HG02571 (cell line): ENCODE results near the gene DSCAML1.

Source experiments
- ATAC-seq: cut with Tn5 transposase; IDR thresholded peaks from one replicate; pipeline ENCODE4 v1.9.1; 2021; ENCODE audit warnings: mild to moderate bottlenecking, moderate library complexity; ENCODE audit not compliant: unreplicated experiment

DSCAML1 gene

GRCh38 chr11:117795638-117796455, 1.2 kb downstream of the DSCAML1 start:
- no peak for ATAC-seq

GRCh38 chr11:117794772-117795629, 2.0 kb downstream of the DSCAML1 start:
- no peak for ATAC-seq

DNA sequence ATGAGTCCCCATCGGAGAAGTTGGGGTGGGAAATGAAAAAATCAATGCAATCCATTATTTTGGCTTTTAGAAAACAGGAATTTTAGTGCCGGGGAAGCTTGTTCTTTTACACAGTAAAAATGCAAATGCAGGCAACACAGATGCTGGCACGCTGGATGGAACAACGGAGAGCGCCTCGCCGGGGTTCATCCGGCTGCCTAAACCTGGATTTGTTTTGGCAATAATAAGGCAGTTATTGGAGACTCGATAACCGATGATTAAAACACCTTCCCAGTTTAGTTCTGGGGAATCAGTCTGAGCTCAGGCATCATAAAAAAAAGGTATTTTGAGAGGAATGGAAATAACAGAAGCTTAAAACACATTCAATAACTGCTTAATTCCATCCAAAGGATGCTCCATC, 2.9 kb downstream of the DSCAML1 start:
- no peak for ATAC-seq

DNA sequence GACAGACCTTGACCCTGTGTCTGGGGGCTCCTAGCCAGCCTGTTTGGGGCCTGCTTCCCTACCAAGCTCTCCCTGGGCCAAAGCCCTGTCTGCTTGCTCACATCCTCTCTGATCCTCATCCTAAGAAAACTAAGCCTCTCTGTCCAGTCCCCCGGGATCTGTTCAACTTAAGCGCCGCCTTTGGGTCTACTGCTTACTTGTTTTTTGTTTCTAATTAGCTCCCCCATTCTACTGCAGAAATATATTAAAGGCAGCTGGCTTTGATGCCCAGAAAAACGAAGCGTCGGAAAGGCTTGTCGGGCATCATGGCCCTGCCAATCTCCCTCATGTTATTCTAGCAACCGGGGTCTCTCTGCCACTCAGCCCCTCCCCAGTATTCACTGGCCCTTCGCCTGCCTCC, 3.4 kb downstream of the DSCAML1 start:
- ATAC-seq = no peak

GRCh38 chr11:117792992-117793391, 4.0 kb downstream of the DSCAML1 start:
- ATAC-seq = no peak

GRCh38 chr11:117792241-117792640, 4.8 kb downstream of the DSCAML1 start:
- no peak for ATAC-seq

GRCh38 chr11:117790279-117790678, 6.7 kb downstream of the DSCAML1 start:
- ATAC-seq = no peak

DNA sequence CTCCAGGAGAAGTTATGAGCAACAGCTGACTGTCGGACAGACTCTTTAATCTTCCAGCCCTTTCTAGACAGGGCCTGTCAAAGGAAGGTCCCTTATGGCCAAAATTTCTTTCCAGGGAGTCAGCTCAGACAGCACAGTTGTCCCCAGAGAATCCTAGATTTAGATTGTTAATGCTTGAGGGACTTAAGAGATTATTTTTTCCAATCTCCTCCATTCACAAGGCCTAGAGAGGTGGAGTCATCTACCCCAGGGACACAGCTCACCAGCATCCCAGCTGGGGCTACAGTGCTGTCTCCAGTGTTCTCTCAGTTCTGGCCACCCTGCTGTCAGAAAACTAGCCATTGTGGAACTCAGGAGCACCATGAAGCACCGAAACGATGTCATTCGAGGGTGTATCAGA, 7.8 kb downstream of the DSCAML1 start:
- no peak for ATAC-seq

DNA sequence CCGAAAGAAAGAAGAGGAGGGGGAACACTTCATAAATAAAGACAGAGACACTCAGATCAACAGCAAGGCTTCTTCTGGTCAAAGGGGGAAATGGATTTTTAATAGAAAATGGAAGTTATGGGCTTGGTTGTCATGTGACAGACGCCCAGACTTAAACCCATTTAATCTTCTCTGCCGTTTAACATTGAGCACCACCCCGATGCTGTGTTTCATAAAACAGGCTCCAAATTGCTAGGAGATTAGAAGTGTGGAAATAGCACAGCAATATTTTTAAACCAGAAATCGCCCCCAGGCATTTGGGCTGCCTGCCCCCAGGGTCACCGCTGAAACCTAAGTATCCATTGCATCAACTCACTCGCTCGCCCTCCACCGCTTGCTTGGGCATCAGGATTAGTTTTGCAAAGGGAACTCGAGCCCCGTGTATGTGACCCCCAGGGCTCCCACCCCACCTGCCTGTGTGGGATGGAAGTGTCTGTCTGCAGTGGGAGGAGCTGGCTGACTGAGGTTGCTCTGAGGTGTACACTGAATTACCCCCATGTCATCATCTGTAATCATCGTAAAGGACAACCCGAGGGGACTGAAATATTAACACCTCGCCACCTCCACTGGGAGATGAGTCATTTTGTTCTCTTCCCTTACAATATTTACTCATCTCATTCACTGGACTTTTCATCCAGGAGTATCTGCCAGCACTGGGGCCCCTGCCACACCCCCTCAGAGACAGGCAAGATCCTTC, 10.7 kb downstream of the DSCAML1 start:
- no peak for ATAC-seq

DNA sequence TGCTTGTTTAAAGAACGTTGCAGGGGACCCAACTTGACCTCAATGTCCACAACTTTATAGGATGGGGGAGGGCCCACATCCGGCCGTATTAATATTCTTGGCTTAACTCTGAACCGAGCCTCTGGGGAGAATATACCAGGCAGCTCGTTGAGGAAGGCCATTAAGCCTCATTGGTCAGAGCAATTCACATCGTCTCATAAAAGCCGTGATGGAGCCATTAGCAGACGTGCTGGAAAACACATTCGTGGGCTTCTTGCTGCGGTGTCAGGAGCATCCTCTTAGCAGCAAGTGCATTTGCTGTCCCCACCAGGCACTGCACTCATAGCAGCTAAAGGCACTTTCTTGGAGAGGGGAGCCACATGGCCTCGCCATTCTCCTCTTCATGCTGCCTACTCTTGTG, 14.9 kb downstream of the DSCAML1 start:
- no peak for ATAC-seq

DNA sequence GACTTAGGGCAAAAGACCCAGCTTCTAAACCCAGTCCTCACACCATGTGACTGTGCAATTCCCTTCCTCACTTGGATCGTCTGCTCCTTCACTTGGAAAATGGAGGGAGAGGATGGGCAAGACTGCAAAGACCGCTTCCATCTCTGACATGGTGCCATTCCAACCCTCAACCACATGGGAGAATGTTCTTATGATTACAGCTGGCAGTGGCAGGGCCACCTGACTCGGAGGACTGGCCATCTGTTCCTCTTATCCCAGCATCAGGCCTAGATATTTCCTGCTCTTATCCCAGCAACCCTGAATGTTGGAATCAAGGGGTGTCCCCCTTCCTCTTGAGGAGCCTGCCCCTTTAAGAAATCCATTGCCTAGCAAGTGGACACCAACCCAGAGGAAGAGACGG, 15.4 kb downstream of the DSCAML1 start:
- no peak for ATAC-seq

DNA sequence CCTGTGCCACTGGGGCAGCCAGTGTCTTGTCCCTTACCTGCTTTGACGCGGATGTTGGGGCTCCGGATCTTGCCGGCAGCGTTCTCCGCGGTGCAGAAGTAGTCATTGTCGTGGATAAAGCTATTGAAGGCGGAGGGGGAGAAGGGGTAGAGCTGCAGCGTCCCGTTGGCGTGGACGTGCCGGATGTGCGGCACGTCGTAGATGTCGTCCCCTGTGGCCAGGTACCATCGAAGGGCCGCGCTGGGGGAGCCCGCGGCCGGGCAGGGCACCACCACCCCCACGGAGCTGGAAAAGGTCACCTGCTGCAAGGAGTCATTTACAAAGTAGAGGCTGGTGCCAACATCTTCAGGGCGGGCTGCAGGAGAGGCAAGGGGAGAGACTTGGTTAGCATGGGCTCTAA, 16.6 kb downstream of the DSCAML1 start:
- ATAC-seq = no peak

GRCh38 chr11:117774553-117774952, 22.5 kb downstream of the DSCAML1 start:
- ATAC-seq = no peak

GRCh38 chr11:117772360-117772759, 24.7 kb downstream of the DSCAML1 start:
- ATAC-seq = no peak

GRCh38 chr11:117771841-117772240, 25.2 kb downstream of the DSCAML1 start:
- no peak for ATAC-seq

GRCh38 chr11:117771197-117771596, 25.8 kb downstream of the DSCAML1 start:
- ATAC-seq = no peak

- no peak for ATAC-seq
Measured at GRCh38 chr11:117770061-117770460, 27.0 kb downstream of the DSCAML1 start.

GRCh38 chr11:117769533-117769932, 27.5 kb downstream of the DSCAML1 start:
- no peak for ATAC-seq

DNA sequence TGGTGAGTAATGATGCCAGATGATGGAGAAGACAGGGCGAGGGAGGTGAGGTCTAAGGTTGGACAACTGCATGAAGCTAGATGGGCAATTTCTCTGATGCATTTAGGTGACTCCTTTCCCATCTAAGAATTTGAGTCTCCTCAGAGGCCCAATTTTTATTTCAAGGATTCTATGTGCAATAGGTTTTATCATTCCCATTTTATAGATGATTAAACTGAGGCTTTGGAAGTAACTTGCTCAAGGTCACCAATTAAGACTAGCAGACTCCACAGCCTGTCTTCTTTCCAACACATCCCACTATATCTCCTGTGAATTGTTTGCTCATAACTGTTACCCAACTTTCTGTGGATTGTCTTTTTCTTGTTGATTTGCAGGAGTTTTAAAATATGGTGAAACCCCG, 28.5 kb downstream of the DSCAML1 start:
- ATAC-seq = no peak

DNA sequence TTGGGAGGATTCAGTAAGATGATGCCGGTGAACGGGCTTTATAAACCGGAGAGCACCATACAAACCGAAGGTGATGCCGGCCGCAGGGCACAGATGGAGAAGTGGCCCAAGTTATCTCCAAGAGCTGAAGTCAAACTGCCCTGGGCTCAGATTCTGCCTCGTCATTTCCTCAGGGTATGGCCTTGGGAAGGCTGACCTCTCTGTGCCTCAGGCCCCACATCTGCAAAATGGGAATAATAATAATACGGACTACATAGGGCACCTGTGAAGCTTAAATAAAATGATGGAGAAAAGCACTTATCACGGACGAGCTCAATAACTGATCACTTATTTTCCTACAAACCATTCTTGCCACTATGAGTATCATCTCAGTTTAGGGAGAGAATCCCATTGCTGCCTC, 29.9 kb downstream of the DSCAML1 start:
- no peak for ATAC-seq

DNA sequence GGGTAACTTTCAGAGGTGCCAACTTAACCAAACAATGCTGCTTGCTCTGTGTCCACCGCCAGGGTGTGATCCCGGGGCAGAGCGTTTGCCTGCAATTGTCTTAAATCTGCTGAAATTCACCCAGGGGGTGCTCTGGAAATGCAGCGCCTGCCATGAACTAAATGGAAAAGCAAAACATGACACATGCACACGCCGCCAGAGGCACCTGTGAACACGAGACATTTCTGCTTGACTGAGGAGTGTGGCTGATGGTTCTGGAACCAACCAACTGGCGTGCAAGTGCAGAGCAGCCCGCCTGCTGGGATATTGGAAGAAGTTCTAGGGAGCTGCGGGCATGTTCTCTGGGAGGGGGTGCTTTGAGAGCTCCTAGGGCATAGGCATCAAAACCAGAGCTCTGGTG, 30.4 kb downstream of the DSCAML1 start:
- ATAC-seq = no peak
